Duodenal mucosa (tissue), 2 donors: ENCODE data around the gene CBL.

ENCODE experiments used
- H3K27ac ChIP-seq: one replicate; pipeline ENCODE4 v1.7.0; 2013; ENCODE audit warnings: low read depth, low read length
- H3K27me3 ChIP-seq, 2 donors: one replicate each; pipeline ENCODE4 v1.7.0; 2013; ENCODE audit warnings: low read length in 2 of 2, control low read depth in 1 of 2; ENCODE audit not compliant: insufficient read depth in 2 of 2, control insufficient read depth in 1 of 2
- H3K36me3 ChIP-seq, 2 donors: one replicate each; pipeline ENCODE4 v1.7.0; 2013; ENCODE audit warnings: low read length in 2 of 2, control low read depth in 1 of 2; ENCODE audit not compliant: insufficient read depth in 2 of 2, control insufficient read depth in 1 of 2
- H3K4me1 ChIP-seq, 2 donors: one replicate each; pipeline ENCODE4 v1.7.0; 2013; ENCODE audit warnings: low read length in 2 of 2, control low read depth in 1 of 2; ENCODE audit not compliant: insufficient read depth in 2 of 2, control insufficient read depth in 1 of 2
- H3K4me3 ChIP-seq, 2 donors: one replicate each; pipeline ENCODE4 v1.7.0; 2013; ENCODE audit warnings: low read length in 2 of 2, low read depth in 1 of 2
- H3K9ac ChIP-seq, 2 donors: one replicate each; pipeline ENCODE4 v1.7.0; 2013; ENCODE audit warnings: low read length in 2 of 2, low read depth in 1 of 2
- H3K9me3 ChIP-seq, 2 donors: one replicate each; pipeline ENCODE4 v1.7.0; 2013; ENCODE audit warnings: low read length in 2 of 2, control low read depth in 1 of 2; ENCODE audit not compliant: control insufficient read depth in 1 of 2

Gene CBL

GRCh38 chr11:119315131-119316015, 109.2 kb downstream of the CBL start:
- Histone ChIP-seq H3K4me1 (peaks cover 13 to 38% of the 10 kb centered on the region in 2 donors), H3K36me3 (peaks cover 0 to 4% of the 10 kb centered on the region in 2 donors), H3K4me3 (peak overlapping the region; percentile 66 to 70), H3K27ac (peak overlapping the region; percentile 66), H3K9me3 (no peaks in the 10 kb centered on the region), H3K27me3 (peaks cover 35 to 42% of the 10 kb centered on the region in 2 donors), H3K9ac (peak overlapping the region; percentile 25 to 51)

GRCh38 chr11:119316016-119316728, 110.0 kb downstream of the CBL start:
- peaks cover 17 to 46% of the 10 kb centered on the region in 2 donors for H3K4me1 ChIP-seq
- H3K9ac ChIP-seq = peak overlapping the region; percentile 25 to 51
- H3K36me3 ChIP-seq = peaks cover 0 to 4% of the 10 kb centered on the region in 2 donors
- H3K27me3 ChIP-seq = peaks cover 35 to 42% of the 10 kb centered on the region in 2 donors
- no peaks in the 10 kb centered on the region for H3K9me3 ChIP-seq
- H3K4me3 ChIP-seq = peak overlapping the region; percentile 66 to 70
- peak overlapping the region; percentile 66 for H3K27ac ChIP-seq

GRCh38 chr11:119316729-119317591, 110.8 kb downstream of the CBL start, which contains the start of gene MCAM:
Gene MCAM, minus strand, starts transcription at chr11:119317130. Its CDS starts 29 bp downstream, at chr11:119317101.
- H3K4me3 ChIP-seq = peak within 1 kb of the TSS; percentile 66 to 70
- no peaks in the 10 kb centered on the region for H3K9me3 ChIP-seq
- peak within 1 kb of the TSS in 1 of 2 donors; percentile 51 for H3K9ac ChIP-seq
- H3K36me3 ChIP-seq = peaks cover 0 to 4% of the 10 kb centered on the region in 2 donors
- peaks cover 35 to 46% of the 10 kb centered on the region in 2 donors for H3K27me3 ChIP-seq
- H3K27ac ChIP-seq = peak within 1 kb of the TSS; percentile 73
- H3K4me1 ChIP-seq = peaks cover 17 to 53% of the 10 kb centered on the region in 2 donors

- H3K9ac ChIP-seq = peak overlapping the region in 1 of 2 donors; percentile 10
- peak overlapping the region; percentile 73 for H3K27ac ChIP-seq
- peak overlapping the region in 1 of 2 donors; percentile 32 for H3K4me3 ChIP-seq
- H3K4me1 ChIP-seq = peaks cover 17 to 57% of the 10 kb centered on the region in 2 donors
- no peaks in the 10 kb centered on the region for H3K9me3 ChIP-seq
- peaks cover 35 to 46% of the 10 kb centered on the region in 2 donors for H3K27me3 ChIP-seq
- H3K36me3 ChIP-seq = no peaks in the 10 kb centered on the region
These were observed 111.6 kb downstream of the CBL start for GRCh38 chr11:119317592-119318239.

- Histone ChIP-seq H3K27me3 (peaks cover 35 to 46% of the 10 kb centered on the region in 2 donors), H3K9ac (peak overlapping the region in 1 of 2 donors; percentile 32), H3K4me3 (no peak overlapping the region)
These were observed 112.3 kb downstream of the CBL start for GRCh38 chr11:119318240-119319135.

GRCh38 chr11:119319136-119319699, 113.1 kb downstream of the CBL start:
- H3K4me1 ChIP-seq = peaks cover 17 to 57% of the 10 kb centered on the region in 2 donors
- peak overlapping the region in 1 of 2 donors; percentile 32 for H3K9ac ChIP-seq
- peak overlapping the region; percentile 70 for H3K27ac ChIP-seq
- H3K4me3 ChIP-seq = no peak overlapping the region
- H3K9me3 ChIP-seq = no peaks in the 10 kb centered on the region
- peaks cover 32 to 46% of the 10 kb centered on the region in 2 donors for H3K27me3 ChIP-seq
- no peaks in the 10 kb centered on the region for H3K36me3 ChIP-seq

More at GRCh38 chr11:119318240-119319135, 112.3 kb downstream of the CBL start:
- Histone ChIP-seq H3K4me1 (peaks cover 17 to 57% of the 10 kb centered on the region in 2 donors), H3K27ac (peak overlapping the region; percentile 50), H3K9me3 (no peaks in the 10 kb centered on the region), H3K36me3 (no peaks in the 10 kb centered on the region)

GRCh38 chr11:119319700-119320239, 113.6 kb downstream of the CBL start:
- Histone ChIP-seq H3K27ac (peak overlapping the region; percentile 70), H3K9ac (no peak overlapping the region), H3K9me3 (no peaks in the 10 kb centered on the region), H3K4me3 (no peak overlapping the region), H3K36me3 (no peaks in the 10 kb centered on the region), H3K4me1 (peaks cover 17 to 55% of the 10 kb centered on the region in 2 donors), H3K27me3 (peaks cover 27 to 43% of the 10 kb centered on the region in 2 donors)

- Histone ChIP-seq H3K4me1 (peaks cover 14 to 51% of the 10 kb centered on the region in 2 donors), H3K4me3 (peak overlapping the region; percentile 68 to 74), H3K9me3 (no peaks in the 10 kb centered on the region), H3K27me3 (peaks cover 22 to 38% of the 10 kb centered on the region in 2 donors), H3K27ac (peak overlapping the region; percentile 78), H3K9ac (peak overlapping the region; percentile 39 to 64), H3K36me3 (no peaks in the 10 kb centered on the region)
These were observed 114.2 kb downstream of the CBL start for GRCh38 chr11:119320240-119320775.
